ENCODE measurements around the gene NANOS3. TPM values are rescaled to one million over a fixed set of nuclear protein-coding genes. Genes with fewer than 3 reads are reported as not detected.

The NANOS3 gene
- total RNA-seq (2014; rRNA removed; shearing (Covaris generic)) = not detected in 2 replicates
- polyA plus RNA-seq (2015; cell fraction: cytosol; rRNA removed) = not detected in 2 replicates
- polyA plus RNA-seq (2015; cell fraction: nucleus; rRNA removed) = not detected in 2 replicates

GRCh38 chr19:13876834-13877233, at the start of gene NANOS3:
NANOS3 (plus strand) TSS chr19:13877134; CDS start chr19:13877249, 115 bp downstream.
- no peak for DNase-seq (ENCODE audit: low read depth, low spot score)
- in situ Hi-C loops (cut with HindIII; ENCODE audit: low pct_unique_long_range_greater_than_20kb, low sequenced_read_pairs) = no loop called here

- in situ Hi-C loops (cut with HindIII; ENCODE audit: low pct_unique_long_range_greater_than_20kb, low sequenced_read_pairs) = no loop called here
- DNase-seq (ENCODE audit: low read depth, low spot score) = no peak
Measured at GRCh38 chr19:13827656-13828055, 49.3 kb upstream of the NANOS3 start.

GRCh38 chr19:13830114-13830740, 46.7 kb upstream of the NANOS3 start:
- in situ Hi-C loops (cut with HindIII; ENCODE audit: low pct_unique_long_range_greater_than_20kb, low sequenced_read_pairs) = no loop called here
- no peak for DNase-seq (ENCODE audit: low read depth, low spot score)

DNA sequence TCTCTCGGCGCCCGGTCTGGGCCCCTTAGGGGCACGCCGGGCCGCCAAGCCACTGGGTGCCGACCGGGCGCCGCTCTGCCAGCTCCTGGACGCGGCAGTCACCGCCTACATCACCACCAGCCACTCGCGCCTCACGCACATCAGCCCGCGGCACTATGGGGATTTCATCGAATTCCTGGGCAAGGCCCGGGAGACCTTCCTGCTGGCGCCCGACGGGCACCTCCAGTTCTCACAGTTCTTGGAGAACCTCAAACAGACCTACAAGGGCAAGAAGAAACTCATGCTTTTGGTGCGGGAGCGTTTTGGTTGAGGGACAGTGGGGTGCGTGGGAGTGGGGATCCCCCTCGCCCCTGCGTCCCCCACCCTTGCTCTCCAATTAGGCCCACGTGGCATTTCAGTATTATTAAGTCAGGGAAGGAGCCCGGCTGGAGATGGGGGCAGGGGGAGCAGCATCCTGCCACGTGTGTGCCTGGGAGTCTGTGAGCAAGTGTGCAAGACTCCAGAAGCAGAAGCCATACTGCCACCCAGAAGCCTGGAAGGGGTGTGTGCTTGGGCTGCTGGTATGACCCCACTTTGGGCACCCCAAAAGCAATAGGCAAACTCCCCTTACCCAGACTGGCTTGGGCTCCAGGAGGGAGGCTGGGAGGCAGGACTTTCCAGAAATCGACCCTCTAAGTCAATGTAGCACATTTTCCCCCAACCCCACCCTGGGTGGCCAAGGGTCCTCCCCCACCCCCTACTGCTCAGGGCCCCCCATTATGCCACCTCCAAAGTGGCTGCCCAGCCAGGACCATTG, 46.0 kb upstream of the NANOS3 start:
- DNase-seq (ENCODE audit: low read depth, low spot score) = no peak
- in situ Hi-C loops (cut with HindIII; ENCODE audit: low pct_unique_long_range_greater_than_20kb, low sequenced_read_pairs) = no loop called here

GRCh38 chr19:13831537-13832467, 45.1 kb upstream of the NANOS3 start:
- in situ Hi-C loops (cut with HindIII; ENCODE audit: low pct_unique_long_range_greater_than_20kb, low sequenced_read_pairs) = no loop called here

GRCh38 chr19:13833330-13834243, 43.3 kb upstream of the NANOS3 start:
- peak; percentile 83 for DNase-seq (ENCODE audit: low read depth, low spot score)
- in situ Hi-C loops (cut with HindIII; ENCODE audit: low pct_unique_long_range_greater_than_20kb, low sequenced_read_pairs) = no loop called here

More at GRCh38 chr19:13831537-13832467, 45.1 kb upstream of the NANOS3 start:
- DNase-seq (ENCODE audit: low read depth, low spot score) = no peak

GRCh38 chr19:13834244-13835069, 42.5 kb upstream of the NANOS3 start:
- DNase-seq (ENCODE audit: low read depth, low spot score) = no peak
- in situ Hi-C loops (cut with HindIII; ENCODE audit: low pct_unique_long_range_greater_than_20kb, low sequenced_read_pairs) = no loop called here

DNA sequence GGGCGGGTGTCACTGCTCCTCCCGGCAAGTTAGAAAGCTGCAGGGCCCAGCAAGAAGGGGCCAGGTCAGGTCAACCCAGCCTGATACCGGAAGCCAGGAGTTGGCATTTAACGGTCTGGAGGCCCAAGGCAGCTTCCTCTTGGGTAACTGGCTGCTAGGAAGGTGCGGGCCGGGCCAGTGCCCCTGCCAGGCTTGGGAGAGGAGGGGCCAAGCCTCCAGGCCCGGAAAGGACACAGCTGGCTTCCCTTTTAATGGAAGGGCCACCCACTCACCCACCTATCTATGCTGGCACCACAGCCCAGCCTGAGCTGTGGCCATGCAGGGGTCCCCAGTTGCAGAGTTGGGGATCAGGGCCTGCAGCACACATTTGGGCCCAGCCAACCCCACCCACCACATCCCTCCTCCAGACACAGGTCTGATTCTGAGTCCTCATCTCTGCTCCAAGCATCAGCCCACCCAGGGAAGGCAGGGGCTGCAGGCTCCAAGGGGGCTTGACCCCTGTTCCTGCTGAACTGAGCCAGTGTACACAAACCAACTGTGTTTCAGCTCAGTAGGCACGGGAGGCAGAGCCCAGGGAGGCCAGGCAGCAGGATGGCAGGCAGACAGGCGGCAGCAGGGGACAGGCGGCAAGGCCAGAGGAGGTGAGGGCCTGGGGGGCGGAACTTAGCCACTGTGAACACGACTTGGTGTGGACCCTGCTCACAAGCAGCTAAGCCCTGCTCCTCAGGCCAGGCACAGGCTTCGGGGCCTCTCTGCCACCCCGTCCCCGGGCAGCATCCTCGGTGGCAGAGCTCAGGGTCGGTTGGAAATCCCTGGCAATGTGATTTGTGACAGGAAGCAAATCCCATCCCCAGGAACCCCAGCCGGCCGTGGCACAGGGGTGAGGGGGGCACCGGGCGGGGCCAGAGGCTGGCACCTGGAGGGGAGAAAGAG, 40.9 kb upstream of the NANOS3 start:
- in situ Hi-C loops (cut with HindIII; ENCODE audit: low pct_unique_long_range_greater_than_20kb, low sequenced_read_pairs) = no loop called here
- DNase-seq (ENCODE audit: low read depth, low spot score) = no peak

DNA sequence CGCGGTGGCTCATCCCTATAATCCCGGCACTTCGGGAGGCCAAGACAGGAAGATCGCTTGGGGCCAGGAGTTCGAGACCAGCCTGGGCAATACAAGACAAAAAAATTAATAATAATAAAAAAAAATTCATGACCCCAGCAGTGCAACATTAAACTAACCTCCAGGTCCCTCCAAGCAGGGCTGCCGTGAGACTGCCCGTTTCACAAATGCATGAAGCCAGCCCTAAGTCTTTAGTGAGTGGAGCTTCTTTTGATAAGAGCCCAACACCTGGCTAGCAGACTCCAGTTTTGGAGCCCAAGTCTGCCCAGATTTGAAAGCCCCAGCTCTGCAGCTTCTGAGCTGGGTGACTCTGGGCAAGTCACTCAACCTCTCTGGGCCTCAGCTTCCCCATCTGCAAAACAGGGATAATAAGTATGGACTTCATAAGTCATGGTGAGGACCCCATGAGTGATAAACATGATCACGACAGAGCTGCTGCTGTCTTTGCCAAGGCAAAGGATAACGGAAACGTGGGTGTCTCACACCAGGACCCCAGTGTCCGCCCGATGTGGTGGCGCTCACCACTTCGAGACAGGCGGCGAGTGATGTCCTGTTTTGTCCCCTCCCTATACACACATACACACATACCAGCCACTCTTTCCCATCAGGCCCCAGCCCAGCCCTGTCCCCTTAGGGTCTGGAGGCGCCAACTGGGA, 38.4 kb upstream of the NANOS3 start:
- DNase-seq (ENCODE audit: low read depth, low spot score) = no peak
- in situ Hi-C loops (cut with HindIII; ENCODE audit: low pct_unique_long_range_greater_than_20kb, low sequenced_read_pairs) = no loop called here

- DNase-seq (ENCODE audit: low read depth, low spot score) = peak; percentile 60
- in situ Hi-C loops (cut with HindIII; ENCODE audit: low pct_unique_long_range_greater_than_20kb, low sequenced_read_pairs) = no loop called here
Measured at GRCh38 chr19:13839130-13839937, 37.6 kb upstream of the NANOS3 start.

- no peak for DNase-seq (ENCODE audit: low read depth, low spot score)
- in situ Hi-C loops (cut with HindIII; ENCODE audit: low pct_unique_long_range_greater_than_20kb, low sequenced_read_pairs) = no loop called here
Measured at GRCh38 chr19:13839938-13840304, 37.0 kb upstream of the NANOS3 start.

- DNase-seq (ENCODE audit: low read depth, low spot score) = no peak
Measured at GRCh38 chr19:13840305-13841085, 36.4 kb upstream of the NANOS3 start.

More at GRCh38 chr19:13840305-13841085, 36.4 kb upstream of the NANOS3 start:
- in situ Hi-C loops (cut with HindIII; ENCODE audit: low pct_unique_long_range_greater_than_20kb, low sequenced_read_pairs) = no loop called here
